A673 (cell line): ENCODE measurements around the gene ZNF385B. TPM values are rescaled to one million over a fixed set of nuclear protein-coding genes. Genes with fewer than 3 reads are reported as not detected.

Experiments
- BruUV-seq: library from RNA; stranded (reverse); fragments of 400-500 nt; replicated peaks from 2 replicates; lab custom pipeline; 2021; lab: Mats Ljungman, UMichigan
- CTCF ChIA-PET: fragments of 300-600 bp; sonication (Branson Sonifier 250); formaldehyde crosslinking; loops from one replicate; lab custom pipeline; 2022; ENCODE audit warnings: antibody characterized with exemption; lab: Charles Lee
- POLR2A ChIA-PET: fragments of 300-600 bp; sonication (Branson Sonifier 250); formaldehyde crosslinking; loops from one replicate; lab custom pipeline; 2022; ENCODE audit warnings: antibody characterized with exemption; ENCODE audit not compliant: low non-redundant PET; lab: Charles Lee
- DNase-seq: peaks from one replicate; pipeline ENCODE4 v3.0.0-alpha.2; 2015; ENCODE audit warnings: low spot score
- H3K27ac ChIP-seq: fragments of 200-600 bp; sonication (generic); 2 replicates; pipeline ENCODE4 v1.5.1; 2016; ENCODE audit warnings: mixed run types, low read depth, mild to moderate bottlenecking, mixed read lengths, antibody characterized with exemption, low read length; ENCODE audit not compliant: poor library complexity, severe bottlenecking
- H3K27me3 ChIP-seq: fragments of 200-600 bp; sonication (generic); replicated peaks from 2 replicates; pipeline ENCODE4 v1.6.1; 2017; ENCODE audit warnings: mixed run types, low read depth, mild to moderate bottlenecking, mixed read lengths, antibody characterized with exemption, low read length; ENCODE audit not compliant: insufficient read depth, poor library complexity
- H3K36me3 ChIP-seq: fragments of 200-600 bp; sonication (generic); 2 replicates; pipeline ENCODE4 v1.6.1; 2016; ENCODE audit warnings: mixed run types, mild to moderate bottlenecking, mixed read lengths, antibody characterized with exemption, low read length; ENCODE audit not compliant: insufficient read depth, poor library complexity, severe bottlenecking
- H3K4me1 ChIP-seq: fragments of 200-600 bp; sonication (generic); 2 replicates; pipeline ENCODE4 v1.6.1; 2017; ENCODE audit warnings: mixed run types, mild to moderate bottlenecking, mixed read lengths, antibody characterized with exemption, low read length; ENCODE audit not compliant: insufficient read depth, poor library complexity, severe bottlenecking
- H3K4me3 ChIP-seq: fragments of 200-600 bp; sonication (generic); 2 replicates; pipeline ENCODE4 v1.5.1; 2016; ENCODE audit warnings: low read depth, mixed run types, mild to moderate bottlenecking, mixed read lengths, low read length; ENCODE audit not compliant: poor library complexity, severe bottlenecking
- H3K9me3 ChIP-seq: fragments of 200-600 bp; sonication (generic); 2 replicates; pipeline ENCODE4 v1.6.1; 2016; ENCODE audit warnings: mixed run types, low read depth, mild to moderate bottlenecking, mixed read lengths, antibody characterized with exemption, low read length; ENCODE audit not compliant: poor library complexity, severe bottlenecking
- EZH2 ChIP-seq: fragments of 200-600 bp; sonication (generic); IDR thresholded peaks from 2 replicates; pipeline ENCODE4 v1.6.1; 2017; ENCODE audit warnings: borderline replicate concordance, low read depth, mild to moderate bottlenecking, mixed read lengths, antibody characterized with exemption, low read length; ENCODE audit not compliant: poor library complexity, severe bottlenecking
- intact Hi-C: fragments of 100-400 bp; cut with micrococcal nuclease; formaldehyde crosslinking; loops from one replicate; pipeline ENCODE4 v1.10.0; 2022; ENCODE audit not compliant: unreplicated experiment
- total RNA-seq: library from RNA; stranded (reverse); gene quantifications from 2 replicates; pipeline ENCODE4 v1.2.3, GENCODE V29; 2021
- TF ChIP-seq, protein P1 (sequence below): fragments of 300-800, 200-600 bp; sonication (generic); conservative IDR thresholded peaks from 2 replicates; pipeline ENCODE4 v1.5.1; 2017; ENCODE audit warnings: low read depth, mild to moderate bottlenecking, antibody characterized with exemption, low read length, moderate library complexity, mixed read lengths

The ZNF385B gene
- total RNA-seq, 1 experiment from 2014 or later = not detected

GRCh38 chr2:179429597-179429996, 431.8 kb downstream of the ZNF385B start:
- intact Hi-C loops = no loop called here
- H3K9me3 ChIP-seq = no peaks in the 10 kb centered on the region
- CTCF ChIA-PET = no interaction called here
- TF ChIP-seq, protein P1, sequence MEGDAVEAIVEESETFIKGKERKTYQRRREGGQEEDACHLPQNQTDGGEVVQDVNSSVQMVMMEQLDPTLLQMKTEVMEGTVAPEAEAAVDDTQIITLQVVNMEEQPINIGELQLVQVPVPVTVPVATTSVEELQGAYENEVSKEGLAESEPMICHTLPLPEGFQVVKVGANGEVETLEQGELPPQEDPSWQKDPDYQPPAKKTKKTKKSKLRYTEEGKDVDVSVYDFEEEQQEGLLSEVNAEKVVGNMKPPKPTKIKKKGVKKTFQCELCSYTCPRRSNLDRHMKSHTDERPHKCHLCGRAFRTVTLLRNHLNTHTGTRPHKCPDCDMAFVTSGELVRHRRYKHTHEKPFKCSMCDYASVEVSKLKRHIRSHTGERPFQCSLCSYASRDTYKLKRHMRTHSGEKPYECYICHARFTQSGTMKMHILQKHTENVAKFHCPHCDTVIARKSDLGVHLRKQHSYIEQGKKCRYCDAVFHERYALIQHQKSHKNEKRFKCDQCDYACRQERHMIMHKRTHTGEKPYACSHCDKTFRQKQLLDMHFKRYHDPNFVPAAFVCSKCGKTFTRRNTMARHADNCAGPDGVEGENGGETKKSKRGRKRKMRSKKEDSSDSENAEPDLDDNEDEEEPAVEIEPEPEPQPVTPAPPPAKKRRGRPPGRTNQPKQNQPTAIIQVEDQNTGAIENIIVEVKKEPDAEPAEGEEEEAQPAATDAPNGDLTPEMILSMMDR = no peak
- no peak for TF ChIP-seq EZH2
- POLR2A ChIA-PET = no interaction called here
- BruUV-seq = no TSS peak
- no peaks in the 10 kb centered on the region for H3K36me3 ChIP-seq
- no peaks in the 10 kb centered on the region for H3K4me1 ChIP-seq
- no peak for DNase-seq
- no peak overlapping the region for H3K27ac ChIP-seq
- peaks cover 20% of the 10 kb centered on the region for H3K27me3 ChIP-seq
- H3K4me3 ChIP-seq = no peak overlapping the region

DNA sequence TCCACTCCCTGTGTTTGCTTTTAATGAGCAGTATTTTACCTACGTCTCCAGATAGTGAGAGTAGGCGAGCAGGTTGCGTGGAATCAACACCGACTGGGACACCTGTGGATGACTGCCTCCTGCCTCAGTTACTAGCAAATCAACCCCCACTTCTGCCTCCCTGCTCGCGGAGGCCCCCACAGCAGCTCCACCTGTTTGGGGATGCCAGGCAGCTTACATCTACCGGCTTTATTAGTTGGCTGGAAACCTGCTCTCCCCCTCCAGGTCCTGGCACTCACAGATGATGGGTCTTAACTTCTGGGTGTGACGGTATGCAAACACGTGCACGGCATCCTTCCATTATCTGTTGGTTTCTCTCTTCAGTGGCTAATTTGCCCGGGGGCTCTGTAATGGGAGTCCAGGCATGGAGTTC, 432.3 kb downstream of the ZNF385B start:
- H3K36me3 ChIP-seq = no peaks in the 10 kb centered on the region
- CTCF ChIA-PET = no interaction called here
- TF ChIP-seq, protein P1 = no peak
- TF ChIP-seq EZH2 = no peak
- H3K4me3 ChIP-seq = no peak overlapping the region
- DNase-seq = no peak
- H3K4me1 ChIP-seq = no peaks in the 10 kb centered on the region
- BruUV-seq = no TSS peak
- no peak overlapping the region for H3K27ac ChIP-seq
- H3K27me3 ChIP-seq = peaks cover 20% of the 10 kb centered on the region
- POLR2A ChIA-PET = no interaction called here
- H3K9me3 ChIP-seq = no peaks in the 10 kb centered on the region
- intact Hi-C loops = no loop called here

GRCh38 chr2:179428649-179429048, 432.8 kb downstream of the ZNF385B start:
- Histone ChIP-seq H3K27ac (no peak overlapping the region), H3K36me3 (no peaks in the 10 kb centered on the region), H3K27me3 (peaks cover 20% of the 10 kb centered on the region), H3K9me3 (no peaks in the 10 kb centered on the region), H3K4me1 (no peaks in the 10 kb centered on the region), H3K4me3 (no peak overlapping the region)
- TF ChIP-seq EZH2 = no peak
- TF ChIP-seq, protein P1 = no peak
- ChIA-PET POLR2A (no interaction called here), CTCF (no interaction called here)
- DNase-seq = no peak
- BruUV-seq = no TSS peak
- intact Hi-C loops = no loop called here
